HL-60 (cell line): ENCODE measurements around the gene PREB.

ENCODE experiments used
- DNase-seq, 2 experiments: peaks; one replicate each; pipeline ENCODE4 v3.0.0-alpha.2; 2010 to 2020; ENCODE audit warnings: low read depth in 1 of 2, low spot score in 1 of 2
- H3K27ac ChIP-seq: fragments of 250-450 bp; sonication (Bioruptor Pico); replicated peaks from 2 replicates; pipeline ENCODE4 v1.5.1; 2020; ENCODE audit warnings: mild to moderate bottlenecking, moderate library complexity
- H3K27me3 ChIP-seq: fragments of 250-450 bp; sonication (Bioruptor Pico); 2 replicates; pipeline ENCODE4 v1.5.1; 2021; ENCODE audit warnings: mild to moderate bottlenecking, moderate library complexity; ENCODE audit not compliant: insufficient read depth, poor library complexity, severe bottlenecking
- H3K4me3 ChIP-seq: replicated peaks from 2 replicates; pipeline ENCODE4 v1.5.1; 2011; ENCODE audit warnings: mild to moderate bottlenecking, control low read depth, low read length; ENCODE audit not compliant: insufficient read depth
- GABPA ChIP-seq: IDR thresholded peaks from 2 replicates; pipeline ENCODE4 v1.6.1; 2012; ENCODE audit warnings: low read depth
- POLR2AphosphoS5 ChIP-seq: IDR thresholded peaks from 2 replicates; pipeline ENCODE4 v1.6.1; 2012; ENCODE audit warnings: low read depth
- SPI1 ChIP-seq: IDR thresholded peaks from 2 replicates; pipeline ENCODE4 v1.6.1; 2012; ENCODE audit warnings: low read depth, mild to moderate bottlenecking, borderline replicate concordance
- TF ChIP-seq, protein P1 (sequence below): IDR thresholded peaks from 2 replicates; pipeline ENCODE4 v1.6.1; 2012; ENCODE audit warnings: low read depth; ENCODE audit not compliant: insufficient replicate concordance
- TF ChIP-seq, protein P2 (sequence below): IDR thresholded peaks from one replicate; pipeline ENCODE4 v1.5.1; 2011; ENCODE audit warnings: low read length, control low read depth, inconsistent platforms; ENCODE audit not compliant: insufficient read depth

Gene PREB

DNA sequence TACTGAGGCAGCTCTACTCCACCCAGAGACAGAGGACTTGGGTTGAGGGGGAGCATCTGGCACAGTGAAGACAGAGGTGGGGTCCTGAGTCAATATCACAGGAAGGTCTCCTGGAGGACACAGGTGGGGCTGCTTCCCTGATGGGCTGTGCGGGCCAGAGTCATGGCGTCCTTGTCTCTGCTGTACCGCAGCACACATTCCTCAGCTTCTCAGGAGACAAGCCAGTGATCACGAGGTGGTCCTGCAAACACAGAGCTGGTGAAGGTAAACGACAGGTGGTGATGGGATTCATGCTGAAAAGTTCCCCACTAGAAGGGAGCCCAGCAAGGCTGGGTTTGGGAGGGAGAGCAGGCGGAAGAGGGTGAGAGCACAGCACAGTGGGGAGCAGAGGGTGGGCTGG is 24.0 kb upstream of the PREB start:
- no peak for DNase-seq
- Histone ChIP-seq H3K27ac (no peak overlapping the region), H3K27me3 (no peaks in the 10 kb centered on the region), H3K4me3 (no peak overlapping the region)
- TF ChIP-seq GABPA (no peak), SPI1 (no peak)
- TF ChIP-seq, protein P1, sequence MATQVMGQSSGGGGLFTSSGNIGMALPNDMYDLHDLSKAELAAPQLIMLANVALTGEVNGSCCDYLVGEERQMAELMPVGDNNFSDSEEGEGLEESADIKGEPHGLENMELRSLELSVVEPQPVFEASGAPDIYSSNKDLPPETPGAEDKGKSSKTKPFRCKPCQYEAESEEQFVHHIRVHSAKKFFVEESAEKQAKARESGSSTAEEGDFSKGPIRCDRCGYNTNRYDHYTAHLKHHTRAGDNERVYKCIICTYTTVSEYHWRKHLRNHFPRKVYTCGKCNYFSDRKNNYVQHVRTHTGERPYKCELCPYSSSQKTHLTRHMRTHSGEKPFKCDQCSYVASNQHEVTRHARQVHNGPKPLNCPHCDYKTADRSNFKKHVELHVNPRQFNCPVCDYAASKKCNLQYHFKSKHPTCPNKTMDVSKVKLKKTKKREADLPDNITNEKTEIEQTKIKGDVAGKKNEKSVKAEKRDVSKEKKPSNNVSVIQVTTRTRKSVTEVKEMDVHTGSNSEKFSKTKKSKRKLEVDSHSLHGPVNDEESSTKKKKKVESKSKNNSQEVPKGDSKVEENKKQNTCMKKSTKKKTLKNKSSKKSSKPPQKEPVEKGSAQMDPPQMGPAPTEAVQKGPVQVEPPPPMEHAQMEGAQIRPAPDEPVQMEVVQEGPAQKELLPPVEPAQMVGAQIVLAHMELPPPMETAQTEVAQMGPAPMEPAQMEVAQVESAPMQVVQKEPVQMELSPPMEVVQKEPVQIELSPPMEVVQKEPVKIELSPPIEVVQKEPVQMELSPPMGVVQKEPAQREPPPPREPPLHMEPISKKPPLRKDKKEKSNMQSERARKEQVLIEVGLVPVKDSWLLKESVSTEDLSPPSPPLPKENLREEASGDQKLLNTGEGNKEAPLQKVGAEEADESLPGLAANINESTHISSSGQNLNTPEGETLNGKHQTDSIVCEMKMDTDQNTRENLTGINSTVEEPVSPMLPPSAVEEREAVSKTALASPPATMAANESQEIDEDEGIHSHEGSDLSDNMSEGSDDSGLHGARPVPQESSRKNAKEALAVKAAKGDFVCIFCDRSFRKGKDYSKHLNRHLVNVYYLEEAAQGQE: no peak
- TF ChIP-seq, protein P2, sequence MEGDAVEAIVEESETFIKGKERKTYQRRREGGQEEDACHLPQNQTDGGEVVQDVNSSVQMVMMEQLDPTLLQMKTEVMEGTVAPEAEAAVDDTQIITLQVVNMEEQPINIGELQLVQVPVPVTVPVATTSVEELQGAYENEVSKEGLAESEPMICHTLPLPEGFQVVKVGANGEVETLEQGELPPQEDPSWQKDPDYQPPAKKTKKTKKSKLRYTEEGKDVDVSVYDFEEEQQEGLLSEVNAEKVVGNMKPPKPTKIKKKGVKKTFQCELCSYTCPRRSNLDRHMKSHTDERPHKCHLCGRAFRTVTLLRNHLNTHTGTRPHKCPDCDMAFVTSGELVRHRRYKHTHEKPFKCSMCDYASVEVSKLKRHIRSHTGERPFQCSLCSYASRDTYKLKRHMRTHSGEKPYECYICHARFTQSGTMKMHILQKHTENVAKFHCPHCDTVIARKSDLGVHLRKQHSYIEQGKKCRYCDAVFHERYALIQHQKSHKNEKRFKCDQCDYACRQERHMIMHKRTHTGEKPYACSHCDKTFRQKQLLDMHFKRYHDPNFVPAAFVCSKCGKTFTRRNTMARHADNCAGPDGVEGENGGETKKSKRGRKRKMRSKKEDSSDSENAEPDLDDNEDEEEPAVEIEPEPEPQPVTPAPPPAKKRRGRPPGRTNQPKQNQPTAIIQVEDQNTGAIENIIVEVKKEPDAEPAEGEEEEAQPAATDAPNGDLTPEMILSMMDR: no peak

DNA sequence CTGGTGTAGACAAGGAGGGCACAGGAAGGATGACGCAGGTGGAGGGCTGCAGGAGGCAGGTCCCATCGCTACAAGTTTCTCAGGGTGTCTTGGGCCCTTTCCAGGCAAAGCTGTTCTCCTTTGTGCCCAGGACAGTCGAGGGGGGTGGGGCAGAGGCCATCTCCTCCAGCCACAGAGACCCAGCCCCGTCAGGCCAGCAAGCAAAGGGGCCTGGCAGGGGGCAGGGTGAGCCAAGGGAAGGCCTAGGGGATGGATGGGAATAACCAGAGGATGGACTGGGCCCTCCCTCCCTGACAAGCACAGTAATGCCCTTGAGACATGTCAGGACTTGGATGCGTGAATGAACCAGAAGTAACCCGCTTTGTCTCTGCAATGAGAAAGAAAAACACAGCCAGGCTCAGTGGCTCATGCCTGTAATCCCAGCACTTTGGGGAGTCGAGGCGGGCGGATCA is 20.7 kb upstream of the PREB start:
- H3K27me3 ChIP-seq: no peaks in the 10 kb centered on the region
- no peak overlapping the region for H3K27ac ChIP-seq
- no peak for TF ChIP-seq POLR2AphosphoS5
- TF ChIP-seq, protein P2: no peak
- TF ChIP-seq GABPA: no peak
- no peak for TF ChIP-seq SPI1
- TF ChIP-seq, protein P1: no peak
- DNase-seq: no peak
- H3K4me3 ChIP-seq: no peak overlapping the region

DNA sequence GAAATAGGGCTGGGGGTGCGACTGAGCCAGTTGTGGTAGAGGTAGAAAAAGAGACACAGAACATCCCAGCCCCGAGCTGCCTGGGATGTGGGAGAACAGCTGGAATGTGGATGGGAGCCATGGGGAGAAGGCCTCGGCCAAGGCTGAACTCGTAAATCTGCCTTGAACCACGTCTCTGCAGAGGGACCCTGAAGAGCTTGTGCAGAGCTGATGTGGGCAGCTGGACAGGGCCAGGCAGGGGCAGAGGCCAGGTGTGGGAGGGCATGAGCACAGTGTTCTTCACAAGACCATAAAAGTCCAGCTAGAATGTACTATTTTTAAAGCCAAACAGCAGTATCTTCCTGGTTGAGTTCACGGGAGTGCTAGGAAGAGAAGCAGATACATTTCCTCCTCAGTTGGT is 20.1 kb upstream of the PREB start:
- H3K27ac ChIP-seq: no peak overlapping the region
- no peaks in the 10 kb centered on the region for H3K27me3 ChIP-seq
- no peak for DNase-seq
- TF ChIP-seq, protein P2: no peak
- H3K4me3 ChIP-seq: no peak overlapping the region

DNA sequence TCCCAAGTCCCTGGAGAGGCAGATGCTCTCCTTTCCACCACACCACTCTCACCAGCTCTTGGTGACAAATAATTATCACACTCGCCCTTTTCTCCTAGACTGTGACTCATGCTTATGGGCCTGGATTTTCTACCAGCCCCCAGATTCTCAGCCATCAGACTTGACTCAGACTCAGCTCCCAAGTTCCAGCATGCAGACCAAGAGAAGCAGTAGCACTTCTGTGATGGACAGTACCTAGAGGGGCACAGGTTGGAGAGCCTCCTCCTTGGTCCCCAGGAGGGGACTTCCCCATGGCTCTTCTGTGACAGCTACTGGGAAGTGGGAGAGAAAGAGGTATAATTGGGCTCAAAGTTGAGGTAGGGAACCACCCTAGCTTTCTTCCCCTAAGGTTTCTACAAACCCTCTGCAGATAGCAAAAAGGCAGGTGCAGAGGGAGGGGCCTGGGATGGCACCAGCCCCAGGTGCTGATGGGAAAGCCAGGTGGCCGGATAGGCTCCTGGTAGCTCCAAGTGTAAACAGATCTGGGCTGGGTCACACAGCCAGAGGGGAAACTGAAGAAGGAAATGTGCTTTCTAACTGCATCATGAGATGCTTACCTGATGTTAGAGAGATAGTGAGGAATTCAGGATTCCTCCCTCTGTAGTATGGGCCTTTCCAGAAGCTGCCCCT is 18.5 kb upstream of the PREB start:
- H3K27ac ChIP-seq: no peak overlapping the region
- DNase-seq: no peak
- H3K4me3 ChIP-seq: no peak overlapping the region
- H3K27me3 ChIP-seq: no peaks in the 10 kb centered on the region
- TF ChIP-seq, protein P2: no peak
- TF ChIP-seq, protein P1: no peak
- TF ChIP-seq POLR2AphosphoS5 (no peak), GABPA (no peak), SPI1 (no peak)
